Measurements from ENCODE around the gene SYNE2. TPM values are rescaled to one million over a fixed set of nuclear protein-coding genes. Genes with fewer than 3 reads are reported as not detected.

SYNE2 gene
- polyA plus RNA-seq, 1 donor from 2014 or later = 82.3 TPM

- Histone ChIP-seq H3K27me3 (ENCODE audit: insufficient read depth, low read depth, low read length) (no peaks in the 10 kb centered on the region), H3K36me3 (ENCODE audit: insufficient read depth, low read length) (no peaks in the 10 kb centered on the region), H3K79me2 (replicated peaks; ENCODE audit: insufficient read depth, low read length) (peaks cover 3% of the 10 kb centered on the region), H3F3A (ENCODE audit: insufficient read depth, low read length, poor library complexity, severe bottlenecking) (no peaks in the 10 kb centered on the region), H3K27ac (ENCODE audit: low read length) (no peak overlapping the region), H2AFZ (ENCODE audit: low read depth, low read length) (no peak overlapping the region), H3K4me2 (ENCODE audit: low read length) (no peak overlapping the region), H3K4me3 (ENCODE audit: low read length) (no peak overlapping the region), H3K9me2 (ENCODE audit: insufficient read depth, low read length) (no peaks in the 10 kb centered on the region), H3K9ac (ENCODE audit: low read length) (no peak overlapping the region), H4K20me1 (ENCODE audit: insufficient read depth) (no peaks in the 10 kb centered on the region), H3K9me3 (ENCODE audit: low read length) (peaks cover 4% of the 10 kb centered on the region)
- TF ChIP-seq POLR2AphosphoS5 (IDR thresholded peaks at IDR 0.05) = no peak
- no peak for TF ChIP-seq REST (IDR thresholded peaks at IDR 0.05; ENCODE audit: borderline replicate concordance)
- no peak for TF ChIP-seq RAD21 (conservative IDR thresholded peaks at IDR 0.05)
- no peak for TF ChIP-seq CTCF (IDR thresholded peaks at IDR 0.05; ENCODE audit: poor library complexity, severe bottlenecking)
- no peak for TF ChIP-seq MXI1 (conservative IDR thresholded peaks at IDR 0.05; ENCODE audit: poor library complexity, severe bottlenecking)
- TF ChIP-seq TAF1 (IDR thresholded peaks at IDR 0.05; ENCODE audit: low read depth) = no peak
- no peak for TF ChIP-seq EZH2 (IDR thresholded peaks at IDR 0.05; ENCODE audit: borderline replicate concordance, insufficient read depth, low read length, poor library complexity, severe bottlenecking)
- no peak for TF ChIP-seq SMC3 (conservative IDR thresholded peaks at IDR 0.05; ENCODE audit: poor library complexity)
- TF ChIP-seq EP300 (conservative IDR thresholded peaks at IDR 0.05; ENCODE audit: poor library complexity, severe bottlenecking) = no peak
Measured at GRCh38 chr14:64012720-64013119, 159.9 kb downstream of the SYNE2 start.

- TF ChIP-seq SMC3 (conservative IDR thresholded peaks at IDR 0.05; ENCODE audit: poor library complexity) (no peak), EZH2 (IDR thresholded peaks at IDR 0.05; ENCODE audit: borderline replicate concordance, insufficient read depth, low read length, poor library complexity, severe bottlenecking) (no peak), REST (IDR thresholded peaks at IDR 0.05; ENCODE audit: borderline replicate concordance) (no peak), MXI1 (conservative IDR thresholded peaks at IDR 0.05; ENCODE audit: poor library complexity, severe bottlenecking) (no peak), RAD21 (conservative IDR thresholded peaks at IDR 0.05) (no peak), TAF1 (IDR thresholded peaks at IDR 0.05; ENCODE audit: low read depth) (no peak), EP300 (conservative IDR thresholded peaks at IDR 0.05; ENCODE audit: poor library complexity, severe bottlenecking) (no peak), CTCF (IDR thresholded peaks at IDR 0.05; ENCODE audit: poor library complexity, severe bottlenecking) (no peak), POLR2AphosphoS5 (IDR thresholded peaks at IDR 0.05) (no peak)
- H3K79me2 ChIP-seq (replicated peaks; ENCODE audit: insufficient read depth, low read length) = no peaks in the 10 kb centered on the region
- H3K4me3 ChIP-seq (ENCODE audit: low read length) = no peak overlapping the region
- H3K4me2 ChIP-seq (ENCODE audit: low read length) = no peak overlapping the region
- peaks cover 15% of the 10 kb centered on the region for H3K36me3 ChIP-seq (ENCODE audit: insufficient read depth, low read length)
- H3K27ac ChIP-seq (ENCODE audit: low read length) = no peak overlapping the region
- H3K9me3 ChIP-seq (ENCODE audit: low read length) = no peaks in the 10 kb centered on the region
- H3K27me3 ChIP-seq (ENCODE audit: insufficient read depth, low read depth, low read length) = no peaks in the 10 kb centered on the region
- no peaks in the 10 kb centered on the region for H3K9me2 ChIP-seq (ENCODE audit: insufficient read depth, low read length)
- no peak overlapping the region for H3K9ac ChIP-seq (ENCODE audit: low read length)
- no peaks in the 10 kb centered on the region for H4K20me1 ChIP-seq (ENCODE audit: insufficient read depth)
- no peak overlapping the region for H2AFZ ChIP-seq (ENCODE audit: low read depth, low read length)
- H3F3A ChIP-seq (ENCODE audit: insufficient read depth, low read length, poor library complexity, severe bottlenecking) = no peaks in the 10 kb centered on the region
Measured at GRCh38 chr14:64025479-64025878, 172.7 kb downstream of the SYNE2 start.

All from neural cell (in vitro differentiated cells).